ENCODE results near the gene GLI1.

DNA sequence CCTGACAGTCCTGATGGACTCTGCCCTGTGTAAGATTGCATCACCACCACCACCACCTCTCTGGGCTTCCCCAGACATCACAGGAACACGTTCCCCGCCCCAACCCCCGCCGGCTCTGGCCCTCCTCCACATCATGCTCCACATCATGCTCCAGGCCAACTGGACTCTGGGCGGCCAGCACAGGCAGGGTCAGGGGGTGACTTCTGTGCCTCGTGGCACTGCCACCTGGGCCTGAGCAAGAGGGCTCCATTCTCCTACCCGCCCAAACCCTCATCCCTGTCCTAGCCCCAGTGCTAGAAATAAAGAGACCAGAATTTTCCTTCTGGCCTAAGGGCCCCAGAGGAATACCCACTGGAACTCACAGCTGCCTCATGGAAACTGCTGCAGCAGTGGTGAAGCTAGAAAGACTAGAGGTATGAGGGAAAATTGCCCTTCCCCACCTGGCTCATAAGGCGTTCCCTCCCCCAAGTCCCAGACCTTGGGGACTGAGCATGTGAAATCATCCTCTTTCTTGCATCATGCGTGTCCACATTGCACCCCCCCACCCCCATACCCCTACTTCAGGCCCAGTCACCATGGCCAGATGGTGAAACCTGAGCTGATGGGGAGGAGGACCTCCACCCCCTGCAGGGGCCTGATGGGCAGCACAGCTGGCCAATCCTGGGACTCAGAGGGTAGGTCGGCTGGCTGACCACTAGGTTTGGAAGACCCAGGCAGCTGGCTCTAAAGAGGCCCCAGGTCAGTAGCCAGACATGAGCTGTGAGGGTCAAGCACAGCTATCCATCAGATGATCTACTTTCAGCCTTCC is 4.8 kb upstream of the GLI1 start, which contains the start of gene INHBE:
- TF ChIP-seq POLR2A (IDR thresholded peaks at IDR 0.05), result no peak
- TF ChIP-seq, protein P1, sequence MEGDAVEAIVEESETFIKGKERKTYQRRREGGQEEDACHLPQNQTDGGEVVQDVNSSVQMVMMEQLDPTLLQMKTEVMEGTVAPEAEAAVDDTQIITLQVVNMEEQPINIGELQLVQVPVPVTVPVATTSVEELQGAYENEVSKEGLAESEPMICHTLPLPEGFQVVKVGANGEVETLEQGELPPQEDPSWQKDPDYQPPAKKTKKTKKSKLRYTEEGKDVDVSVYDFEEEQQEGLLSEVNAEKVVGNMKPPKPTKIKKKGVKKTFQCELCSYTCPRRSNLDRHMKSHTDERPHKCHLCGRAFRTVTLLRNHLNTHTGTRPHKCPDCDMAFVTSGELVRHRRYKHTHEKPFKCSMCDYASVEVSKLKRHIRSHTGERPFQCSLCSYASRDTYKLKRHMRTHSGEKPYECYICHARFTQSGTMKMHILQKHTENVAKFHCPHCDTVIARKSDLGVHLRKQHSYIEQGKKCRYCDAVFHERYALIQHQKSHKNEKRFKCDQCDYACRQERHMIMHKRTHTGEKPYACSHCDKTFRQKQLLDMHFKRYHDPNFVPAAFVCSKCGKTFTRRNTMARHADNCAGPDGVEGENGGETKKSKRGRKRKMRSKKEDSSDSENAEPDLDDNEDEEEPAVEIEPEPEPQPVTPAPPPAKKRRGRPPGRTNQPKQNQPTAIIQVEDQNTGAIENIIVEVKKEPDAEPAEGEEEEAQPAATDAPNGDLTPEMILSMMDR (IDR thresholded peaks at IDR 0.05 in 4 of 5, conservative IDR thresholded peaks at IDR 0.05 in 1 of 5), result no peak

Data from gastrocnemius medialis (tissue), 4 donors.